ENCODE measurements around the gene IL10.

The IL10 gene

GRCh38 chr1:206772243-206772937 lies at the start of gene IL10:
Gene IL10, minus strand, starts transcription at chr1:206772494. Its CDS starts 59 bp downstream, at chr1:206772435.
- no peak for DNase-seq

- DNase-seq, result no peak
Measured at GRCh38 chr1:206821493-206821892, 49.2 kb upstream of the IL10 start.

- no peak for DNase-seq
Measured at GRCh38 chr1:206816390-206817287, 44.3 kb upstream of the IL10 start.

GRCh38 chr1:206814716-206815341 lies 42.5 kb upstream of the IL10 start:
- DNase-seq, result peak; percentile 54

GRCh38 chr1:206812471-206812870 lies 40.2 kb upstream of the IL10 start:
- no peak for DNase-seq

GRCh38 chr1:206809504-206810084 lies 37.3 kb upstream of the IL10 start:
- no peak for DNase-seq

GRCh38 chr1:206808615-206809014 lies 36.3 kb upstream of the IL10 start:
- no peak for DNase-seq

GRCh38 chr1:206805357-206805756 lies 33.1 kb upstream of the IL10 start:
- DNase-seq, result no peak

GRCh38 chr1:206804156-206804737 lies 32.0 kb upstream of the IL10 start:
- DNase-seq, result no peak

- no peak for DNase-seq
Measured at GRCh38 chr1:206803221-206803730, 31.0 kb upstream of the IL10 start.

- DNase-seq, result no peak
Measured at GRCh38 chr1:206802401-206802800, 30.1 kb upstream of the IL10 start.

- DNase-seq, result no peak
Measured at GRCh38 chr1:206801467-206801866, 29.2 kb upstream of the IL10 start.

- DNase-seq, result no peak
Measured at GRCh38 chr1:206800891-206801290, 28.6 kb upstream of the IL10 start.

- DNase-seq, result no peak
Measured at GRCh38 chr1:206800411-206800810, 28.1 kb upstream of the IL10 start.

- no peak for DNase-seq
Measured at GRCh38 chr1:206799311-206799710, 27.0 kb upstream of the IL10 start.

- no peak for DNase-seq
Measured at GRCh38 chr1:206798384-206798996, 26.2 kb upstream of the IL10 start.

- DNase-seq, result no peak
Measured at GRCh38 chr1:206797534-206798383, 25.5 kb upstream of the IL10 start.

- no peak for DNase-seq
Measured at GRCh38 chr1:206796981-206797402, 24.7 kb upstream of the IL10 start.

GRCh38 chr1:206796116-206796515 lies 23.8 kb upstream of the IL10 start:
- no peak for DNase-seq

- DNase-seq, result no peak
Measured at GRCh38 chr1:206794294-206794908, 22.1 kb upstream of the IL10 start.

- no peak for DNase-seq
Measured at GRCh38 chr1:206793620-206794019, 21.3 kb upstream of the IL10 start.
